Measurements from ENCODE around the gene FGF6.

DNA sequence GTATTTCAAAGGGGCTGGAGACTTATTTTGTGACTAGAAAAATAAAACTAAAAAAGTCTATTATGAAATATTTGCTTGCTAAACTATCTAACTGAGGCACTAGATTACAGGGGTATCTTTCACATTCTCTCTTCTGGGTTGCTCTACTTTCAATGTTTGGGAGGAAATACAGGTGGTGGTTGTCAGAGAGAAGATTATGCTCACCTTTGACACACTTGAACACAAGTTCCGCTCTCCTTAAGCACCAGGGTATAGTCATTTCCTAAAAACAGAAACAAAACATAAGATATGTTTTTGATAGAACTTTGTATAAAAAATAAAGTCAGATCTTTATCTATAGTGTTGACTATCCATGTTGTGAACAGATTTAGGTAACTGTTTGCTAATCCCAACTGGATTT, 45.4 kb upstream of the FGF6 start:
- TF ChIP-seq, protein P1, sequence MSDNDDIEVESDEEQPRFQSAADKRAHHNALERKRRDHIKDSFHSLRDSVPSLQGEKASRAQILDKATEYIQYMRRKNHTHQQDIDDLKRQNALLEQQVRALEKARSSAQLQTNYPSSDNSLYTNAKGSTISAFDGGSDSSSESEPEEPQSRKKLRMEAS (IDR thresholded peaks at IDR 0.05) = no peak
- no peak for TF ChIP-seq EGR1 (IDR thresholded peaks at IDR 0.05)
- TF ChIP-seq YY1 (IDR thresholded peaks at IDR 0.05; ENCODE audit: low read depth) = no peak
- TF ChIP-seq, protein P2, sequence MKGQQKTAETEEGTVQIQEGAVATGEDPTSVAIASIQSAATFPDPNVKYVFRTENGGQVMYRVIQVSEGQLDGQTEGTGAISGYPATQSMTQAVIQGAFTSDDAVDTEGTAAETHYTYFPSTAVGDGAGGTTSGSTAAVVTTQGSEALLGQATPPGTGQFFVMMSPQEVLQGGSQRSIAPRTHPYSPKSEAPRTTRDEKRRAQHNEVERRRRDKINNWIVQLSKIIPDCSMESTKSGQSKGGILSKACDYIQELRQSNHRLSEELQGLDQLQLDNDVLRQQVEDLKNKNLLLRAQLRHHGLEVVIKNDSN (IDR thresholded peaks at IDR 0.05) = no peak
- TF ChIP-seq EP300 (IDR thresholded peaks at IDR 0.05; ENCODE audit: borderline replicate concordance) = no peak
- no peak for TF ChIP-seq RAD21 (IDR thresholded peaks at IDR 0.05; ENCODE audit: low read depth)

Data from Ishikawa (cell line).